GM12891 (cell line): ENCODE results near the gene FIGNL2.

Experiments
- DNase-seq: peaks from one replicate; pipeline ENCODE4 v3.0.0; 2011; ENCODE audit warnings: low spot score; ENCODE audit not compliant: insufficient read length
- FAIRE-seq: peaks from 2 replicates; lab custom pipeline; 2011; peaks lifted over from hg19 to GRCh38; lab: Jason Lieb, UNC
- PAX5 ChIP-seq: IDR thresholded peaks from 2 replicates; pipeline ENCODE4 v1.6.1; 2011; ENCODE audit warnings: low read length, moderate library complexity, mild to moderate bottlenecking; ENCODE audit not compliant: insufficient read depth, severe bottlenecking
- POLR2A ChIP-seq: IDR thresholded peaks from 2 replicates; pipeline ENCODE4 v1.6.1; 2011; ENCODE audit warnings: low read depth, low read length, control low read depth
- POLR2AphosphoS5 ChIP-seq: IDR thresholded peaks from 2 replicates; pipeline ENCODE4 v1.6.1; 2011; ENCODE audit warnings: low read depth, low read length, control low read depth
- POU2F2 ChIP-seq: IDR thresholded peaks from 2 replicates; pipeline ENCODE4 v1.6.1; 2011; ENCODE audit warnings: low read depth, mild to moderate bottlenecking, control low read depth, low read length, moderate library complexity
- SPI1 ChIP-seq: IDR thresholded peaks from 2 replicates; pipeline ENCODE4 v1.6.1; 2011; ENCODE audit warnings: low read depth, low read length, control low read depth
- TAF1 ChIP-seq: IDR thresholded peaks from 2 replicates; pipeline ENCODE4 v1.6.1; 2011; ENCODE audit warnings: low read depth, low read length, control low read depth

Gene FIGNL2

GRCh38 chr12:51777973-51778372 lies 70.5 kb downstream of the FIGNL2 start:
- no peak for FAIRE-seq
- TF ChIP-seq SPI1 (no peak), TAF1 (no peak), POU2F2 (no peak), PAX5 (no peak), POLR2A (no peak), POLR2AphosphoS5 (no peak)
- DNase-seq = no peak

GRCh38 chr12:51777457-51777856 lies 71.1 kb downstream of the FIGNL2 start:
- TF ChIP-seq POLR2AphosphoS5 (no peak), TAF1 (no peak), PAX5 (no peak), POU2F2 (no peak), POLR2A (no peak), SPI1 (no peak)
- no peak for DNase-seq
- FAIRE-seq = no peak

GRCh38 chr12:51774933-51775332 lies 73.6 kb downstream of the FIGNL2 start:
- DNase-seq (no peak), FAIRE-seq (no peak)
- TF ChIP-seq SPI1 (no peak), TAF1 (no peak), PAX5 (no peak), POLR2AphosphoS5 (no peak), POLR2A (no peak), POU2F2 (no peak)

DNA sequence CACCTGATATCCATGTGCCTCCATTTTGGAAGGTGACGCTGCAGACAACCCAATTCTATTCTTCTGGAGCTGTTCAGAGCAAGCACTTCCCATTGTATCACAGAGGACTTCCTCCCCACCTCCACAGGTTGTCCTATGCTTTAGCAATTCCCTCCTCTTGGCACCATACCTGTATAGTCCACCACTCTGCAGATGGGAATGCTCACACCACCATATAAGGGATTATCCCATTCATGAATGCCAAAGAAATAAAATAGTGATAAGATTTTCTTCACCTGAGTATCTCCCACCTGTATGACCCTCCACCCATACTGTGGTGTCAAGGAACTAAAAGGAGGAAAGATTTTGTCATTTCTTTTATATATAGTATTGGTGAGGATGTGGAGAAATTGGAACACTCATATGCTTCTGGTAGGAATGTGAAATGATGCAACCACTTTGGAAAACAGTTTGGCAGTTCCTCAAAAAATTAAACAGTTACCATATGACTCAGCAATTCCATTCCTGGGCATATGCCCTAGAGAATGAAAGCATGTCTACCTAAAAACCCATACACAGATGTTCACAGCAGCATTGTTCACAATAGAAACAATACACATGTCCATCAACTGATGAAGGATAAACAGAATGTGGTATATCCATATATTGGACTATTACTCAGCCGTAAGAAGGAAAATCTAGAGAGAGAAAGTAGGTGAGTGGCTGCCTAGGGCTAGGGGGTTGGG lies 75.2 kb downstream of the FIGNL2 start:
- TF ChIP-seq POU2F2 (no peak), TAF1 (no peak), POLR2A (no peak)
- DNase-seq (no peak), FAIRE-seq (no peak)

DNA sequence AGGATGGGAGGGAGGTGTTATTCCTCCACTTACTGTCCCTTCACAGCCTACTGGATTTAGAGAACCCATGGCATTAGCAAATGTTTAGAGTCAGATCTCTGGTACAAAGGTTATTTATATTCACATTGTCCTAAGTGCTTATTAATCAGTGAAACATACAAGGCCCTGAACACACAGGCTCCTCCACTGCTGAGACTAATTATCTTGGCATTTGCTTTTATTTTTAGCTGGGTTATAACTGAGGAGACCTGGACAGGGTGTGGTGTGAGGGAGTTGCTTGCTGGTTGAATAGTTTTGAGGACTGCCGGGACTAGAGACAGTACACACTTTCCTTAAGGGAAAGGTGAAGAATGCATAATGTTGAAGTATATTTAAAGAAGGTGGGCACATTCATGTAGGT lies 77.5 kb downstream of the FIGNL2 start:
- DNase-seq (no peak), FAIRE-seq (no peak)
- TF ChIP-seq POLR2A = no peak
- no peak for TF ChIP-seq TAF1
- TF ChIP-seq POLR2AphosphoS5 = no peak
- no peak for TF ChIP-seq POU2F2
- TF ChIP-seq PAX5 = no peak
- no peak for TF ChIP-seq SPI1
